Thoracic aorta (tissue), 2 donors: Measurements from ENCODE around the gene BDKRB1. TPM values are rescaled to one million over a fixed set of nuclear protein-coding genes. Genes with fewer than 3 reads are reported as not detected.

Source experiments
- ATAC-seq: fragments of 150-250 bp; one replicate; pipeline ENCODE4 v1.8.0; 2017; ENCODE audit warnings: low read depth; ENCODE audit not compliant: insufficient number of reproducible peaks, low FRiP score
- DNase-seq: peaks from one replicate; pipeline ENCODE4 v3.0.0-alpha.2; 2020; ENCODE audit warnings: low spot score
- H3K27ac ChIP-seq, 2 donors: fragments of 200-600 bp; sonication (generic); 1 replicate in 1 of 2; 2 replicates in 1 of 2; pipeline ENCODE4 v1.5.1; 2016; ENCODE audit warnings: mild to moderate bottlenecking in 2 of 2, moderate library complexity in 2 of 2
- H3K27me3 ChIP-seq: fragments of 200-600 bp; sonication (generic); replicated peaks from 2 replicates; pipeline ENCODE4 v1.6.0; 2016; ENCODE audit warnings: mild to moderate bottlenecking; ENCODE audit not compliant: insufficient read depth
- H3K36me3 ChIP-seq: fragments of 200-600 bp; sonication (generic); one replicate; pipeline ENCODE4 v1.5.1; 2016
- H3K4me1 ChIP-seq, 2 donors: fragments of 200-600 bp; sonication (generic); 1 replicate in 1 of 2; 2 replicates in 1 of 2; pipeline versions ENCODE4 v1.5.1 to v1.6.0; 2016; ENCODE audit warnings: low read depth in 2 of 2, mild to moderate bottlenecking in 1 of 2; ENCODE audit not compliant: control insufficient read depth in 1 of 2
- H3K4me3 ChIP-seq: fragments of 200-600 bp; sonication (generic); 2 replicates; pipeline ENCODE4 v1.5.1; 2016; ENCODE audit warnings: mild to moderate bottlenecking
- H3K9me3 ChIP-seq: fragments of 200-600 bp; sonication (generic); 2 replicates; pipeline ENCODE4 v1.5.1; 2016
- total RNA-seq, 2 donors: library from RNA; depleted of rRNA; stranded (reverse); fragments of >200 nt; gene quantifications; one replicate each; pipeline versions ENCODE4 v1.1.0 to v1.2.3, GENCODE V29; 2016
- TF ChIP-seq, protein P1 (sequence below): fragments of 200-600 bp; sonication (generic); IDR thresholded peaks from one replicate; pipeline ENCODE4 v1.5.1; 2019; ENCODE audit warnings: antibody characterized with exemption

Gene BDKRB1
- total RNA-seq, 2 donors from 2014 or later: 1.8 TPM; not detected in 1

DNA sequence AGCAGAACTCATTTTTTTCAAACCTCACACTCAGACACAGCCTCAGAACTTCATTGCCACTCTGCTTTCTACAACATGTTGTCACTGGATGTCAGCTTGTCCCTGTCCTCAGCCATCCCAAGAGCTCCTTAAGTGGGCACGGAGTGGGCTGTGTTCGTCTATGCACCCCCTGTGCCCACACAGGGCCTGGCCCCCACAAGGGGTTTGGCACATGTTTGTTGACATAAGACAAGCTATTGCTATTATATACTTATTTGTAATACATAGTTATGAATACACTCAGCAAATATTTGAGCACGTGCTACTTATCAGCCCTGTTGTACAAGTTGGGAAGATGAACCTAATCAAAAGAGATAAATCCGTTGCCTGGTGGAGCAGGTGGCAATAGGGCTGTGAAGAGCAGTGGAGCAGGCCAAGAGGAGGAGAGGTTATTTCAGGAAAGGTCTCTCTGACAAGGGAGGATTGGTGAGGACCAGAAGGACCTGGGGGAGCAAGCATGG lies 4.3 kb upstream of the BDKRB1 start:
- H3K27ac ChIP-seq: no peak overlapping the region
- TF ChIP-seq, protein P1, sequence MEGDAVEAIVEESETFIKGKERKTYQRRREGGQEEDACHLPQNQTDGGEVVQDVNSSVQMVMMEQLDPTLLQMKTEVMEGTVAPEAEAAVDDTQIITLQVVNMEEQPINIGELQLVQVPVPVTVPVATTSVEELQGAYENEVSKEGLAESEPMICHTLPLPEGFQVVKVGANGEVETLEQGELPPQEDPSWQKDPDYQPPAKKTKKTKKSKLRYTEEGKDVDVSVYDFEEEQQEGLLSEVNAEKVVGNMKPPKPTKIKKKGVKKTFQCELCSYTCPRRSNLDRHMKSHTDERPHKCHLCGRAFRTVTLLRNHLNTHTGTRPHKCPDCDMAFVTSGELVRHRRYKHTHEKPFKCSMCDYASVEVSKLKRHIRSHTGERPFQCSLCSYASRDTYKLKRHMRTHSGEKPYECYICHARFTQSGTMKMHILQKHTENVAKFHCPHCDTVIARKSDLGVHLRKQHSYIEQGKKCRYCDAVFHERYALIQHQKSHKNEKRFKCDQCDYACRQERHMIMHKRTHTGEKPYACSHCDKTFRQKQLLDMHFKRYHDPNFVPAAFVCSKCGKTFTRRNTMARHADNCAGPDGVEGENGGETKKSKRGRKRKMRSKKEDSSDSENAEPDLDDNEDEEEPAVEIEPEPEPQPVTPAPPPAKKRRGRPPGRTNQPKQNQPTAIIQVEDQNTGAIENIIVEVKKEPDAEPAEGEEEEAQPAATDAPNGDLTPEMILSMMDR: no peak
- H3K4me1 ChIP-seq: no peaks in the 10 kb centered on the region
- H3K36me3 ChIP-seq: no peaks in the 10 kb centered on the region
- no peak overlapping the region for H3K4me3 ChIP-seq
- ATAC-seq (no peak), DNase-seq (no peak)
- no peaks in the 10 kb centered on the region for H3K27me3 ChIP-seq
- H3K9me3 ChIP-seq: no peaks in the 10 kb centered on the region

DNA sequence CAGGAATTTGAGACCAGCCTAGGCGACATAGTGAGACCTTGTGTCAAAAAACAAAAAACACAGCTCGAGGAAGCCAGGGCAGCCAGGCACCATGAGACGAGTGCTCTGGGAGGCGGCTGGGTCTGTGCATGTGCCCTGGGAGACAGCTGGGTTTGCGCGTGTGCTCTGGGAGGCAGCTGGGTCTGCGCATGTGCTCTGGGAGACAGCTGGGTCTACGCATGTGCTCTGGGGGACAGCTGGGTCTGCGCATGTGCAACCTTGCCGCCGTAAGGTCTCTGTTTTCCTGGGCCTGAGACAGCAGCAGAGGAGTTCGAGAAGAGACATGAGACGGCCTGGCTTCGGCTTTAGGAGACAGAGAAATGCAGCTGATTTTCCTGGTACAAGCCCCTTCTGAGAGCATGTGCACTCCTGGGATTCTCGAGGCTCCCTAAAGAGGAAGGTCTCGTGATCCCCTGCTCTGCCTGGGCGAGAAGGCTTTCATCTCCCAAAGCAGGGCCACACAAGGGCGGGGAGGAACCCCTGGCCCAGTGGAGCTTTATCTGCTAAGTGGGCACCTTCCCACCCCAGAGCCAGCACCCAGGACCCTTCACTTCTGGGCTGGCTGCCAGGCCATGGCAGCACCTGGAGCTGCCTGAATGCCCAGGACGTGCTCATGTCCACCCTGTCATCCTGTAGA lies 3.5 kb upstream of the BDKRB1 start:
- Histone ChIP-seq H3K9me3 (no peaks in the 10 kb centered on the region), H3K36me3 (no peaks in the 10 kb centered on the region), H3K4me1 (no peaks in the 10 kb centered on the region), H3K4me3 (no peak overlapping the region), H3K27me3 (no peaks in the 10 kb centered on the region), H3K27ac (no peak overlapping the region)
- DNase-seq (no peak), ATAC-seq (no peak)
- TF ChIP-seq, protein P1: no peak

DNA sequence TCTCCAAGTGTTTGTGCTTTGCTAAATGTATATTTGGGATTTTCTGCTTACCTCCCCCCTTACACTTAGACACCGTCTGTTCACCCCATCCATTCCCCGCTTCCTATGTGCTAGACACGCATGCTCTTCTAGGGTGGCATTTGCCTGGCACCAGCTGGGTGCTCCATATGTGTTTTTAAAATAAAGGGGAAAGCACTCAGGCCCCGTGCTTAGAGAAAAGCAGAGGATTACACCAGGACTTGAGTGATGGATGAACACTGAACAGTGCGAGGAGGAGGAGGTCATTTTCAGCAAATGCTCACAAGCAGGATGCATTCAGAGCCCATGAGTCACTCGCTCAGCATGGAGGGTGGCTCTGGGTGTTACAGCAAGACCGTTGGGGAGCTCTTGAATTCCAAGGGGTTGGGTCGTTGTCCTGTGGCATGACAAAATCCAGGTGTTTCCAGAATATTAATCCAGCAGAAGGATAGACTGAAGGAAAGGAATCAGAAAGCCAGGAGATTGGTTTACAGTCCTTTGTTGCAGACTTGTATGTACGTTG lies 2.9 kb upstream of the BDKRB1 start:
- Histone ChIP-seq H3K4me1 (no peaks in the 10 kb centered on the region), H3K36me3 (no peaks in the 10 kb centered on the region), H3K4me3 (no peak overlapping the region), H3K27me3 (no peaks in the 10 kb centered on the region), H3K9me3 (no peaks in the 10 kb centered on the region), H3K27ac (no peak overlapping the region)
- ATAC-seq (no peak), DNase-seq (no peak)
- TF ChIP-seq, protein P1: no peak

DNA sequence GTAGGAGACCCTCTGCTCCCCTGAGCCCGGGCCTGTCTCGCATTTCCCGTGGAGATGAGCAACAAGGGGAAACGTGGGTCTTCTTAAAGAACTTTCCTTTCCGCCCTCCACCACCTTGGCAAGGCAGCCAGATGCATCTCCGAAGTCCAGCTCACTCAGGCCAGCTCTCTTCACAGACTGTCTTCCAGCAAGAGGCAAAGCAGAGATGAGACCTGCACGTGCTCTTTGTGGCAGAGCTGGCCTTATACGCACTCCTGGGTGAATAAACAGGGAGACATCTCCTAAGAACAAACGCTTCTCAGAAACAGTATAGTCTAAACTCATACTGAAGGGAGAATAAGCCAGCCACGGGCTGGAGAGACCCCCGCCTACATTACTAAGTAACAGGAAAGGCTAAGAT lies 1.3 kb upstream of the BDKRB1 start:
- no peak overlapping the region for H3K27ac ChIP-seq
- no peaks in the 10 kb centered on the region for H3K9me3 ChIP-seq
- no peaks in the 10 kb centered on the region for H3K27me3 ChIP-seq
- H3K36me3 ChIP-seq: no peaks in the 10 kb centered on the region
- no peak overlapping the region for H3K4me3 ChIP-seq
- DNase-seq (no peak), ATAC-seq (no peak)
- no peaks in the 10 kb centered on the region for H3K4me1 ChIP-seq
- TF ChIP-seq, protein P1: no peak

DNA sequence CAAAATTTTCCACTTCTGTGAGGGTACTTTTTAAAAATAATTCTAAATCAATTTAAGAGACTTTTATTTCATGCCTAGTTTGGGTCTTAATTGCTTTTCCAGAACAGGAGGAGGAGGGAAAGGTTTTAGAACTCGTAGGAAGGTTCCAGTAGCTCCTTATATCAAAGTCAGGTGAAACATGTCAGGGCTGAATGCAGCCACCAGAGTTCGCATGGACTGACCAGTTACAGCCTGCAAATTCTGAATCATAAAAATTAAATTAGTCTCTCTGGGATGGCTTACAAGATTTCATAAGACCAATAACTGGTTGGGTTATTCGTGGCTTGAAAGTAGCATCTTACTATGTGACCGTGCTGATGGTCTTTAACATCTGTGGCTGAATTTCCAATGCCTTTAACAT lies 397 bp downstream of the BDKRB1 start:
- no peak for ATAC-seq
- Histone ChIP-seq H3K4me3 (no peak overlapping the region), H3K27me3 (no peaks in the 10 kb centered on the region), H3K4me1 (no peaks in the 10 kb centered on the region), H3K9me3 (no peaks in the 10 kb centered on the region), H3K36me3 (no peaks in the 10 kb centered on the region), H3K27ac (no peak overlapping the region)
- DNase-seq: no peak
- TF ChIP-seq, protein P1: no peak
